HG03097 (cell line): Measurements from ENCODE around the gene GLI3.

ENCODE experiments used
- ATAC-seq: cut with Tn5 transposase; IDR thresholded peaks from one replicate; pipeline ENCODE4 v1.9.1; 2021; ENCODE audit not compliant: unreplicated experiment, low FRiP score

Gene GLI3

GRCh38 chr7:42087616-42088015, 149.4 kb downstream of the GLI3 start:
- ATAC-seq = no peak

GRCh38 chr7:42085531-42085930, 151.5 kb downstream of the GLI3 start:
- no peak for ATAC-seq

GRCh38 chr7:42084263-42084662, 152.7 kb downstream of the GLI3 start:
- no peak for ATAC-seq

- no peak for ATAC-seq
Measured at GRCh38 chr7:42083284-42083683, 153.7 kb downstream of the GLI3 start.

- ATAC-seq = no peak
Measured at GRCh38 chr7:42082144-42082543, 154.9 kb downstream of the GLI3 start.

GRCh38 chr7:42081671-42082070, 155.3 kb downstream of the GLI3 start:
- no peak for ATAC-seq

GRCh38 chr7:42080841-42081586, 156.0 kb downstream of the GLI3 start:
- no peak for ATAC-seq

- no peak for ATAC-seq
Measured at GRCh38 chr7:42077271-42078135, 159.5 kb downstream of the GLI3 start.

GRCh38 chr7:42076870-42077269, 160.1 kb downstream of the GLI3 start:
- ATAC-seq = no peak

- no peak for ATAC-seq
Measured at GRCh38 chr7:42075418-42075817, 161.6 kb downstream of the GLI3 start.

- ATAC-seq = no peak
Measured at GRCh38 chr7:42074076-42074475, 162.9 kb downstream of the GLI3 start.

GRCh38 chr7:42071372-42072261, 165.4 kb downstream of the GLI3 start:
- no peak for ATAC-seq

GRCh38 chr7:42070068-42070467, 166.9 kb downstream of the GLI3 start:
- ATAC-seq = no peak

GRCh38 chr7:42069590-42069989, 167.4 kb downstream of the GLI3 start:
- ATAC-seq = no peak

- no peak for ATAC-seq
Measured at GRCh38 chr7:42068554-42069280, 168.3 kb downstream of the GLI3 start.

- ATAC-seq = no peak
Measured at GRCh38 chr7:42065942-42066341, 171.1 kb downstream of the GLI3 start.

GRCh38 chr7:42065015-42065414, 172.0 kb downstream of the GLI3 start:
- no peak for ATAC-seq

GRCh38 chr7:42064534-42064933, 172.5 kb downstream of the GLI3 start:
- no peak for ATAC-seq

- no peak for ATAC-seq
Measured at GRCh38 chr7:42059275-42059674, 177.7 kb downstream of the GLI3 start.

- no peak for ATAC-seq
Measured at GRCh38 chr7:42057331-42057730, 179.7 kb downstream of the GLI3 start.
